ENCODE results near the gene HNRNPF.

GRCh38 chr10:43389867-43390266 lies 19.1 kb downstream of the HNRNPF start:
- TF ChIP-seq CTCF (optimal IDR thresholded peaks at IDR 0.05 in 1 of 3, IDR thresholded peaks at IDR 0.05 in 1 of 3, conservative IDR thresholded peaks at IDR 0.05 in 1 of 3; ENCODE audit: extremely low read depth in 1 of 3, insufficient read depth in 2 of 3, low read length in 3 of 3) (no peak), EZH2 (IDR thresholded peaks at IDR 0.05; ENCODE audit: low read length) (no peak)

All from keratinocyte (primary cell).